Measurements from ENCODE around the gene KRTAP10-3. TPM values are rescaled to one million over a fixed set of nuclear protein-coding genes. Genes with fewer than 3 reads are reported as not detected.

Gene KRTAP10-3
- total and polyA plus RNA-seq, 2 of the 13 experiments (the other 11 are each of a cell fraction or from before 2014, with no cell fraction given) = not detected

DNA sequence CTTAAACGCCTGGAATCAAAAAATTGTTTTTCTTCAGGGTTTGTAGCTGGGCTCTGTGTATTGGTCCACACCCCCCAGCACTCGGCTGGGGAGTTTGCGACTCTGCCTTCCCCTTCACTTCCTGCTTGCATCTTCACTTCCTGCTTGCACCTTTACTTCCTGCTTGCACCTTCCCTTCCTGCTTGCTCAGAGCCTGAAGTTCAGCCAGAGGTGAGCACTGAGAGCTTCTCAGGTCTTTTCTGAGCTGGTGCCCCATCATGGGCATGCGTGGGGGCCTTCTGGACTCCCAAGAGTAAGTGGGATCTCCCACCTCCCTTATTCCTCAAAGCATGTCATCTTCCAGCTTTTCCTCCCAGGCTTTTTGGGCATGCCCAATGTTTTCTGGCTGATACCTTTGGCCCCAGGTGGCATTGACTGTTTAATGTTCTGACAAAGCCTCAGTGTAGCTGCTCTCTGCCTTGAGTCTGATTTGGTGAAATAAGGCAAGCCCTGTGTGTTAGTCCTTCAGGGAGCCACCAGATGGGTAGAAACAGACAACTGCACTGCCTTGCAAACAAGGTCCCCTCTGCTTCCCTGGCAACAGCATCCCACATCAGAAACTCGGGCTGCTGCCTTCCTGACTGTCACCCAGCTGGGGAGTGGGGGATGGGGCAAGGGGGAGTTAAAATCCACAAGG, 10.8 kb downstream of the KRTAP10-3 start:
- ChIA-PET POLR2A (no interaction called here), CTCF (ENCODE audit: low intra/inter-chr PET ratio, low total read pairs) (no interaction called here)
- DNase-seq (ENCODE audit: low spot score) = no peak
- intact Hi-C loops (cut with micrococcal nuclease; ENCODE audit: unreplicated experiment) (no loop called here), in situ Hi-C loops (cut with HindIII; ENCODE audit: extremely low pct_ligation_motif_present, low pct_unique_long_range_greater_than_20kb) (no loop called here)
- Histone ChIP-seq H3K9ac (ENCODE audit: insufficient read depth, low read depth, low read length) (no peak overlapping the region), H3K79me2 (ENCODE audit: insufficient read depth, low read length) (no peaks in the 10 kb centered on the region), H3K9me3 (ENCODE audit: low read length) (peaks cover 7% of the 10 kb centered on the region; the same call in 1 of the 2 replicates), H3K4me2 (ENCODE audit: low read depth, low read length) (no peak overlapping the region), H3K36me3 (replicated peaks in 1 of 2; ENCODE audit: control insufficient read depth in 1 of 2, insufficient read depth in 2 of 2, low read length in 2 of 2) (no peaks in the 10 kb centered on the region), H3K4me3 (replicated peaks in 1 of 3; ENCODE audit: insufficient read depth in 1 of 3, low read depth in 2 of 3, low read length in 3 of 3) (no peak overlapping the region), H2AFZ (ENCODE audit: low read length) (no peak overlapping the region), H3K4me1 (ENCODE audit: insufficient read depth, low read length) (no peaks in the 10 kb centered on the region; the same call in 1 of the 2 replicates), H4K20me1 (ENCODE audit: insufficient read depth, low read length) (no peaks in the 10 kb centered on the region), H3K27me3 (ENCODE audit: control insufficient read depth in 1 of 2, insufficient read depth in 2 of 2, low read length in 2 of 2) (no peaks in the 10 kb centered on the region), H3K27ac (ENCODE audit: extremely low read length, insufficient read depth, low read length) (no peak overlapping the region)
- 33% methylated on average over 4 of the region's 5 CpGs for WGBS (ENCODE audit: low lambda C conversion rate)
- FAIRE-seq = no peak
- no peak for ATAC-seq
- no TSS peak for BruUV-seq (replicated peaks)
- no peak for TF ChIP-seq FLYWCH1 (CRISPR knock-in tag; IDR thresholded peaks at IDR 0.05)

- DNase-seq (ENCODE audit: low spot score) = no peak
- H3K9ac ChIP-seq (ENCODE audit: insufficient read depth, low read depth, low read length) = no peak overlapping the region
- TF ChIP-seq ZNF549 (CRISPR knock-in tag; IDR thresholded peaks at IDR 0.05) (no peak), ZSCAN9 (CRISPR knock-in tag; IDR thresholded peaks at IDR 0.05; ENCODE audit: borderline replicate concordance) (no peak), KAT8 (CRISPR knock-in tag; IDR thresholded peaks at IDR 0.05) (no peak), MXD4 (CRISPR knock-in tag; IDR thresholded peaks at IDR 0.05) (no peak)
- no peak for ATAC-seq
- in situ Hi-C loops (cut with HindIII; ENCODE audit: extremely low pct_ligation_motif_present, low pct_unique_long_range_greater_than_20kb) = no loop called here
- H3K4me3 ChIP-seq (replicated peaks in 1 of 3; ENCODE audit: insufficient read depth in 1 of 3, low read depth in 2 of 3, low read length in 3 of 3) = no peak overlapping the region
- H3K4me1 ChIP-seq (ENCODE audit: insufficient read depth, low read length) = no peaks in the 10 kb centered on the region; the same call in 1 of the 2 replicates
- ChIA-PET POLR2A (no interaction called here), CTCF (ENCODE audit: low intra/inter-chr PET ratio, low total read pairs) (no interaction called here)
- H3K9me3 ChIP-seq (ENCODE audit: low read length) = peaks cover 17% of the 10 kb centered on the region; the same call in 1 of the 2 replicates
- FAIRE-seq = no peak
- no peak overlapping the region for H2AFZ ChIP-seq (ENCODE audit: low read length)
- no peaks in the 10 kb centered on the region for H3K79me2 ChIP-seq (ENCODE audit: insufficient read depth, low read length)
- H3K27ac ChIP-seq (ENCODE audit: extremely low read length, insufficient read depth, low read length) = no peak overlapping the region
- intact Hi-C loops (cut with micrococcal nuclease; ENCODE audit: unreplicated experiment) = no loop called here
- BruUV-seq (replicated peaks) = no TSS peak
- H3K36me3 ChIP-seq (replicated peaks in 1 of 2; ENCODE audit: control insufficient read depth in 1 of 2, insufficient read depth in 2 of 2, low read length in 2 of 2) = no peaks in the 10 kb centered on the region
- no peak overlapping the region for H3K4me2 ChIP-seq (ENCODE audit: low read depth, low read length)
- 21% methylated on average over 3 of the region's 3 CpGs for whole genome bisulfite sequencing (ENCODE audit: low lambda C conversion rate)
- no peaks in the 10 kb centered on the region for H4K20me1 ChIP-seq (ENCODE audit: insufficient read depth, low read length)
- H3K27me3 ChIP-seq (ENCODE audit: control insufficient read depth in 1 of 2, insufficient read depth in 2 of 2, low read length in 2 of 2) = no peaks in the 10 kb centered on the region; a peak in 2 of 5 replicates
Observed at GRCh38 chr21:44544566-44544965, 14.0 kb downstream of the KRTAP10-3 start.
